ENCODE measurements around the gene PRRG3.

Gene PRRG3

GRCh38 chrX:151746502-151746901, 51.2 kb downstream of the PRRG3 start:
- DNase-seq = no peak

GRCh38 chrX:151750511-151750910, 55.3 kb downstream of the PRRG3 start:
- DNase-seq = no peak

- DNase-seq = no peak
Observed at GRCh38 chrX:151752847-151753246, 57.6 kb downstream of the PRRG3 start.

GRCh38 chrX:151753313-151754046, 58.2 kb downstream of the PRRG3 start:
- no peak for DNase-seq

GRCh38 chrX:151754047-151754429, 58.8 kb downstream of the PRRG3 start:
- DNase-seq = no peak

GRCh38 chrX:151754641-151755215, 59.5 kb downstream of the PRRG3 start:
- no peak for DNase-seq

Data from SIG-M5 (cell line).